Hippocampal formation (tissue), 2 donors: ENCODE results near the gene QKI.

Experiments
- DNase-seq, 2 donors: peaks; one replicate each; lab custom pipeline; 2025; lab: John Stamatoyannopoulos, UW

QKI gene

GRCh38 chr6:163486821-163487220 is 72.3 kb downstream of the QKI start:
- no peak for DNase-seq

GRCh38 chr6:163487606-163488005 is 73.1 kb downstream of the QKI start:
- no peak for DNase-seq

GRCh38 chr6:163489584-163489983 is 75.1 kb downstream of the QKI start:
- DNase-seq: no peak

- peak in 1 of 2 donors; percentile 38 for DNase-seq
Measured at GRCh38 chr6:163490826-163491577, 76.5 kb downstream of the QKI start.

- DNase-seq: no peak
Measured at GRCh38 chr6:163491737-163492300, 77.3 kb downstream of the QKI start.

GRCh38 chr6:163494279-163494727 is 79.8 kb downstream of the QKI start:
- no peak for DNase-seq

GRCh38 chr6:163496205-163496604 is 81.7 kb downstream of the QKI start:
- DNase-seq: no peak

GRCh38 chr6:163500105-163500504 is 85.6 kb downstream of the QKI start:
- DNase-seq: no peak

- DNase-seq: no peak
Measured at GRCh38 chr6:163501026-163501425, 86.5 kb downstream of the QKI start.

GRCh38 chr6:163501439-163501838 is 86.9 kb downstream of the QKI start:
- DNase-seq: no peak

- no peak for DNase-seq
Measured at GRCh38 chr6:163504984-163505640, 90.6 kb downstream of the QKI start.

- DNase-seq: no peak
Measured at GRCh38 chr6:163507965-163508364, 93.4 kb downstream of the QKI start.

- no peak for DNase-seq
Measured at GRCh38 chr6:163513003-163513402, 98.5 kb downstream of the QKI start.

- no peak for DNase-seq
Measured at GRCh38 chr6:163513570-163514166, 99.2 kb downstream of the QKI start.

GRCh38 chr6:163516908-163517307 is 102.4 kb downstream of the QKI start:
- DNase-seq: no peak

GRCh38 chr6:163520956-163521355 is 106.4 kb downstream of the QKI start:
- no peak for DNase-seq

- no peak for DNase-seq
Measured at GRCh38 chr6:163522033-163522432, 107.5 kb downstream of the QKI start.

GRCh38 chr6:163525926-163526325 is 111.4 kb downstream of the QKI start:
- DNase-seq: no peak

GRCh38 chr6:163526346-163526745 is 111.8 kb downstream of the QKI start:
- no peak for DNase-seq

- DNase-seq: no peak
Measured at GRCh38 chr6:163527291-163527690, 112.8 kb downstream of the QKI start.

- no peak for DNase-seq
Measured at GRCh38 chr6:163529605-163530004, 115.1 kb downstream of the QKI start.

GRCh38 chr6:163530406-163530805 is 115.9 kb downstream of the QKI start:
- DNase-seq: no peak

- DNase-seq: no peak
Measured at GRCh38 chr6:163531122-163531521, 116.6 kb downstream of the QKI start.
